GM12892 (cell line): ENCODE data around the gene NPAS3.

Experiments
- POLR2A ChIP-seq: IDR thresholded peaks from 2 replicates; pipeline ENCODE4 v1.6.1; 2011; ENCODE audit warnings: low read depth, low read length, control low read depth
- POLR2AphosphoS5 ChIP-seq: IDR thresholded peaks from 2 replicates; pipeline ENCODE4 v1.6.1; 2011; ENCODE audit warnings: low read depth, low read length, control low read depth
- TAF1 ChIP-seq: IDR thresholded peaks from 2 replicates; pipeline ENCODE4 v1.6.1; 2011; ENCODE audit warnings: low read depth, mild to moderate bottlenecking, control low read depth, low read length, borderline replicate concordance

GRCh38 chr14:32978691-32979255 is 40.1 kb downstream of the NPAS3 start:
- TF ChIP-seq POLR2A (no peak), TAF1 (no peak), POLR2AphosphoS5 (no peak)
